Activated CD4-positive, alpha-beta T cell treated with anti-CD3 and anti-CD28 coated beads, Interleukin-2, amount 50 U/mL, for 4 hours (primary cell): ENCODE data around the gene GSTM5.
"Not testable (repeated sequence)": the region's sequence is repeated elsewhere in the genome, so short reads cannot be mapped to it uniquely, and the experiment has no call there.

ENCODE experiments used
- DNase-seq, 2 experiments: peaks; one replicate each; pipeline ENCODE4 v3.0.0-alpha.2; 2020

The GSTM5 gene

GRCh38 chr1:109697861-109698260 lies 14.2 kb upstream of the GSTM5 start:
- not testable (repeated sequence) for DNase-seq

DNA sequence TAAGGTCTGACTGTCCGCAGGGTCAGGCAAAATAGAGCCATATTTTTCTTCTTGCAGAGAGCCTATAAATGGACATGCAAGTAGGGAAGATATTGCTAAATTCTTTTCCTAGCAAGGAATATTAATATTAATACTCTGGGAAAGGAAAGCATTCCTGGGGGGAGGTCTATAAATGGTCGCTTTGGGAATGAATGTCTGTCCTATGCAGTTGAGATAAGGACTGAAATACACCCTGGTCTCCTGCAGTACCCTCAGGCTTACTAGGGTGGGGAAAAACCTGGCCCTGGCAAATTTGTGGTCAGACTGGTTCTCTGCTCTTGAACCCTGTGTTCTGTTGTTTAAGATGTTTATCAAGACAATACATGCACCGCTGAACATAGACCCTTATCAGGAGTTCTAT lies 9.1 kb upstream of the GSTM5 start:
- not testable (repeated sequence) for DNase-seq

GRCh38 chr1:109704173-109704572 lies 7.9 kb upstream of the GSTM5 start:
- DNase-seq: no peak

- no peak for DNase-seq
These were observed 6.6 kb upstream of the GSTM5 start for GRCh38 chr1:109705411-109705810.

- not testable (repeated sequence) for DNase-seq
These were observed 3.1 kb upstream of the GSTM5 start for GRCh38 chr1:109708949-109709348.

GRCh38 chr1:109709822-109710221 lies 2.2 kb upstream of the GSTM5 start:
- DNase-seq: not testable (repeated sequence)

DNA sequence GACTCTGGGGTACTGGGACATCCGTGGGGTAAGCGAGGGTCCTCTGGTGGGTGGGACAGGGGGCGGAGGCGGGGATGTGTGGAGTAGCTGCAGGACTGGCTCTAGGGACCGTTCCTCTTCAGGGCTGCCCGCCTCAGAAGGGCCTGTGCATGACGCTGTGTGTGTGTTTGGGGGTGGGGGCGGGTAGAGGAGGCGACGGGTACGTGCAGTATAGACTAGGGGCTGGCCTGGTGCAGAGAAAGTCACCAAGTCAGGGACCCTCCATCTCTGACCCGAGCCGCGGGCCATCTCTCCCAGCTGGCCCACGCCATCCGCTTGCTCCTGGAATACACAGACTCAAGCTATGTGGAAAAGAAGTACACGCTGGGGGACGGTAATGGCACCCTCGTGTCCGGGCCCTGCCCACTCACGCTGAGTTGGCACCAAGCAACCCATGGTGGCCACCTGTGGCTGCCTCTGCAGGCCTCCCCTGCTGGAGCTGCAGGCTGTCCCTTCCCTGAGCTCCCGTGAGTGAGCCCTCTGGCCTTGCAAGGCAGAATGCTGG lies 342 bp downstream of the GSTM5 start:
- no peak for DNase-seq

DNA sequence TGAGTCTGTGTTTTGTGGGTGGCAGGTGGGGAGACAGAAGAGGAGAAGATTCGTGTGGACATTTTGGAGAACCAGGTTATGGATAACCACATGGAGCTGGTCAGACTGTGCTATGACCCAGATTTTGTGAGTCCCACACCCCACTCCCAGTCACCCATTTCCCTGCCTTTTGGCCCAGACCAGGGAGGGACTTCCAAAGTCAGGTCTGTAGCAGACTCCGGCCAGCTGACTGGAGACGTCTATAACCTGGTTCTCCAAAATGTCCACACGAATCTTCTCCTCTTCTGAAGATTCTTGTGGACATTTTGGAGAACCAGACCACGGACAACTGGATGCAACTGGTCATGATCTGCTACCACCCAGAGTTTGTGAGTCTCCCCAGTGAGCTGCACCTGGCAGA lies 1.6 kb downstream of the GSTM5 start:
- DNase-seq: no peak

DNA sequence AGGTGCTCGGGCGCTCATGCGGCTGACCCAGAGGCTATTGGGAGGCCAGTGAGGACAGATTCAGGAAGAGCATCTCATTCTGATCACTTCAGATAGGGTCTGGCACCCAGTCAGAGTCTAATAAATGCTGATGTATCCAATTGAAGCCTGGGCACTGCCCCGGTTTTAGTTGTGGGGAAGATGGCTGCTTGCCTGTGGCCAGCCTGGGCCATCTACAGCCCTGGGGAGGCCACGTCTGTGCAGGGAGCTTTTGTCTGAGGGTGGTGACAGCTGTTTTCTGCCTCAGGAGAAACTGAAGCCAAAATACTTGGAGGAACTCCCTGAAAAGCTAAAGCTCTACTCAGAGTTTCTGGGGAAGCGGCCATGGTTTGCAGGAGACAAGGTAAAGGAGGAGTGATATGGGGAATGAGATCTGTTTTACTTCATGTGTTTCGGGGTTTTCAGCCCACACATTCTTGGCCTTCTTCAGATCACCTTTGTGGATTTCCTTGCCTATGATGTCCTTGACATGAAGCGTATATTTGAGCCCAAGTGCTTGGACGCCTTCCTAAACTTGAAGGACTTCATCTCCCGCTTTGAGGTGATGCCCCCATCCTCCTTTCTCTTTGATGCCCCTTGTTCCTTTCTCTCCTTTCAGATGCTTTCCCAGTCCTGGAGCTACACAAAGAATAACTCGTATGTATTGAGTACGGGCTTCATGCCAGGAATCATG lies 2.8 kb downstream of the GSTM5 start:
- no peak for DNase-seq

DNA sequence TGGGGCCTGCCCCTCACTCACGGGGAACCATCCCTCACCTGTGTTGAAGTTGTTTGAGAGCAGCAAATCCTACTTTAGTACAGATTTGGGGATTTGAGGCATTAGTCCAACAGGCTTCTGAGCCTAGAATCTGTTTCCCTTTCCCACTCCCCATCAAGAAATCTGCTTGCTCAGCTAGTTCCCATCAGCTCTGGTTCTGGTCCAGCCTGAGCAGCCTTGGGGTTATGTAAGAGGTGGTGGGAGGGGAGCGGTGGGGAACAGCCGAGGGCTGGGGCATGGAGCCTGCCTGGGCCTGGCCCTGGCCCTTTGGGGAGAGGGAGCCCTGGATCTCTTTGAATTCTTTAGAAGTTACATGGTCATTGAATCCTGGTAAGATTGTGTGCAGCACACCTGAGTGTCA lies 4.1 kb downstream of the GSTM5 start:
- DNase-seq: no peak

DNA sequence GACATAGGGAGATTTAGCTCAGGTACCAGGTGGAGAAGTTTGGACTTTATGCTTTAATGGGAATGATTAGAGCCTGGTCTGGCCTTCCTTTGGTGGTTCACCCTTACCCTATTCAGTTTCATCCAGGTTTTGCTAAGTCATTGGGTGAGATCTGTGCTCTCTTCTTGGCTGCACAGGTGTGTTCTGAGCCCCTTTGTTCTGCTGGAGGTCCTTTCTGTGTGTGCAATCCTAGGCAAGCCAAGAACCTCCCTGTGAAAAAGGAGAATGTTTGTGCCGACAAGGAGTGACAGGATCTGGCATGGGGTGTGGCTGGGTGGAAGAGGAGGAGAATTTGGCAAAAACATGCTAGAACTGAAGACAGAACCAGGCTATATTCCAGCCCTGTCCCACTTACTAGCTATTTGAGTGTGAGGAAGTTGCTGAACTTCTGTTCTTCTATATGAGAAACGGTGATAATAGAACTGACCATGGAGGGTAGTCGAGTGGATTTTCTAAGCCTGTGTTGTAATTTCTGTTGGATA lies 4.6 kb downstream of the GSTM5 start:
- DNase-seq: no peak

DNA sequence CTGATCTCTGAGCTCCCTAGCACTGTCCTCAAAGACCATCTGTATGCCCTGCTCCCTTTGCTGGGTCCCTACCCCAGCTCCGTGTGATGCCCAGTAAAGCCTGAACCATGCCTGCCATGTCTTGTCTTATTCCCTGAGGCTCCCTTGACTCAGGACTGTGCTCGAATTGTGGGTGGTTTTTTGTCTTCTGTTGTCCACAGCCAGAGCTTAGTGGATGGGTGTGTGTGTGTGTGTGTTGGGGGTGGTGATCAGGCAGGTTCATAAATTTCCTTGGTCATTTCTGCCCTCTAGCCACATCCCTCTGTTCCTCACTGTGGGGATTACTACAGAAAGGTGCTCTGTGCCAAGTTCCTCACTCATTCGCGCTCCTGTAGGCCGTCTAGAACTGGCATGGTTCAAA lies 5.7 kb downstream of the GSTM5 start:
- DNase-seq: no peak

DNA sequence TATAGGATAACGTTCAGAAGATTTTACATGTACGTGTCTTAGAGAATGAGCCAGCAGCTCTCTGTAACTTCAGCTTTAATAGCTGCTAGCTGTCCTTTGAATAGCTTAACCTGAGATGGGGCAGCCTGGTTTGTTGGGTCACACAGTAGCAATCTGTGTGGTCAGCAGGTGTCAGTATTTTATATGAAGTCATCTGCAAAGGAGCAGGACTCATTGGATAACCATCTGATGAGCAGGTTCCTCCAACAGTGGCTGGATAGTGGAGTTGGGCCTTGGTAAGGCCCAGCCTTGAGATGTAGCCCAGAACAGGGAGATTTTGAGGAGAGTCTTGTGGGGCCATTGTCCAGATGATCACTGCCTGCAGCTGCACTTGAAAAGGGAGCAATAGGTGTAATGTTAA lies 6.4 kb downstream of the GSTM5 start:
- DNase-seq: no peak

GRCh38 chr1:109719337-109719837 lies 7.3 kb downstream of the GSTM5 start:
- DNase-seq: no peak

- no peak for DNase-seq
These were observed 9.0 kb downstream of the GSTM5 start for GRCh38 chr1:109721042-109721441.

- no peak for DNase-seq
These were observed 9.9 kb downstream of the GSTM5 start for GRCh38 chr1:109721971-109722370.

GRCh38 chr1:109722908-109723691 lies 11.0 kb downstream of the GSTM5 start:
- DNase-seq: no peak

GRCh38 chr1:109724933-109725332 lies 12.9 kb downstream of the GSTM5 start:
- no peak for DNase-seq

DNA sequence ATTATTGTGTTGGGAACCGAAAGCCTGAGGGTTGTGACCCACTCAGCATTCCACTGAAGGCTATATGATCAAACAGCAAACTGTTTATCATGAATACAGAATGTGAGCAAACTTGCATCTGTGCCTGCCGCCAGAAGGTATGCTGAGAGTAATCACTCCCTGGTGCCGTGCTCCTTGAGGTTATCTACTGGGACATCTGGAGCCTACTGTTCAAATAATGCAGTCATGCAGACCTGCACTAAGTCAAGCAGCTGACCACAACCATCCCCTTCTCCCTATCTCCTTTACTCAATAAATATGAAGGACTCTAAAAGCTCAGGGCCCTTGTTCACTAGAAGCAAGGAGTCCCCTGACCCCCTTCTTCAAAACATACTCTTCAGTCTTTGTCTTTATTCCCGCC lies 13.5 kb downstream of the GSTM5 start:
- DNase-seq: no peak

- no peak for DNase-seq
These were observed 14.0 kb downstream of the GSTM5 start for GRCh38 chr1:109726007-109726406.

GRCh38 chr1:109726728-109727373 lies 14.8 kb downstream of the GSTM5 start:
- DNase-seq: no peak

- no peak for DNase-seq
These were observed 16.8 kb downstream of the GSTM5 start for GRCh38 chr1:109728870-109729269.

GRCh38 chr1:109730666-109731065 lies 18.6 kb downstream of the GSTM5 start:
- no peak for DNase-seq
